ENCODE data around the gene ADGRG3.

GRCh38 chr16:57711993-57712392, 43.9 kb downstream of the ADGRG3 start:
- TF ChIP-seq CTCF (conservative IDR thresholded peaks at IDR 0.05): no peak
- TF ChIP-seq EZH2 (IDR thresholded peaks at IDR 0.05; ENCODE audit: low read depth): no peak

Measured in PC-9 (cell line).